Gastroesophageal sphincter (tissue), 4 donors: Measurements from ENCODE around the gene BID. TPM values are rescaled to one million over a fixed set of nuclear protein-coding genes. Genes with fewer than 3 reads are reported as not detected.
A peak's percentile ranks its signal among the peaks of the same experiment; 100 is the strongest.

ENCODE experiments used
- ATAC-seq: fragments of 150-250 bp; one replicate; pipeline ENCODE4 v1.9.1; 2016; ENCODE audit warnings: mild to moderate bottlenecking, moderate library complexity
- H3K27ac ChIP-seq, 4 donors: fragments of 200-600 bp; sonication (generic) in 3 of 4; 1 replicate in 3 of 4; 2 replicates in 1 of 4; pipeline ENCODE4 v1.5.1; 2016 to 2019
- H3K27me3 ChIP-seq: fragments of 200-600 bp; sonication (generic); one replicate; pipeline ENCODE4 v1.5.1; 2019
- H3K36me3 ChIP-seq, 2 donors: fragments of 200-600 bp; sonication (generic); one replicate each; pipeline ENCODE4 v1.5.1; 2019; ENCODE audit warnings: control low read depth in 1 of 2
- H3K4me1 ChIP-seq, 3 donors: fragments of 200-600 bp; sonication (generic); 1 replicate in 2 of 3; 2 replicates in 1 of 3; pipeline ENCODE4 v1.5.1; 2016 to 2019; ENCODE audit warnings: control low read depth in 2 of 3
- H3K4me3 ChIP-seq, 2 donors: fragments of 200-600 bp; sonication (generic); one replicate each; pipeline ENCODE4 v1.5.1; 2019; ENCODE audit warnings: mild to moderate bottlenecking in 1 of 2, moderate library complexity in 1 of 2
- H3K9me3 ChIP-seq, 3 donors: fragments of 200-600 bp; sonication (generic); one replicate each; pipeline ENCODE4 v1.5.1; 2017 to 2019; ENCODE audit warnings: control low read depth in 2 of 3
- EP300 ChIP-seq: sonication (generic); formaldehyde crosslinking; IDR thresholded peaks from one replicate; pipeline ENCODE4 v1.6.1; 2017; ENCODE audit warnings: antibody characterized with exemption, mild to moderate bottlenecking
- POLR2A ChIP-seq, 2 donors: fragments of 450-650 bp; IDR thresholded peaks; one replicate each; pipeline ENCODE4 v1.6.1; 2017; ENCODE audit warnings: antibody characterized with exemption in 2 of 2, mild to moderate bottlenecking in 2 of 2, moderate library complexity in 1 of 2
- POLR2AphosphoS5 ChIP-seq: sonication (generic); formaldehyde crosslinking; IDR thresholded peaks from one replicate; pipeline ENCODE4 v1.6.1; 2017; ENCODE audit warnings: antibody characterized with exemption
- WGBS, 2 donors: methylation state at CpG; one replicate each; pipeline ENCODE4 v1.1.5; 2018; ENCODE audit warnings: low coverage in 1 of 2; 5-methylcytosine and 5-hydroxymethylcytosine counted together
- total RNA-seq, 4 donors: library from RNA; depleted of rRNA; stranded (reverse); fragments of >200 nt; gene quantifications; one replicate each; pipeline ENCODE4 v1.1.0, GENCODE V29; 2016
- TF ChIP-seq, protein P1 (sequence below), 4 experiments: fragments of 200-600 bp in 2 of 4; fragments of 450-650 bp in 2 of 4; sonication (generic) in 1 of 4; IDR thresholded peaks; one replicate each; pipeline ENCODE4 v1.5.1; 2017 to 2019; ENCODE audit warnings: antibody characterized with exemption in 4 of 4, mild to moderate bottlenecking in 2 of 4, moderate library complexity in 2 of 4

BID gene
- total RNA-seq, 4 donors from 2014 or later, result 5.9 to 34.5 (median 21.4) TPM

DNA sequence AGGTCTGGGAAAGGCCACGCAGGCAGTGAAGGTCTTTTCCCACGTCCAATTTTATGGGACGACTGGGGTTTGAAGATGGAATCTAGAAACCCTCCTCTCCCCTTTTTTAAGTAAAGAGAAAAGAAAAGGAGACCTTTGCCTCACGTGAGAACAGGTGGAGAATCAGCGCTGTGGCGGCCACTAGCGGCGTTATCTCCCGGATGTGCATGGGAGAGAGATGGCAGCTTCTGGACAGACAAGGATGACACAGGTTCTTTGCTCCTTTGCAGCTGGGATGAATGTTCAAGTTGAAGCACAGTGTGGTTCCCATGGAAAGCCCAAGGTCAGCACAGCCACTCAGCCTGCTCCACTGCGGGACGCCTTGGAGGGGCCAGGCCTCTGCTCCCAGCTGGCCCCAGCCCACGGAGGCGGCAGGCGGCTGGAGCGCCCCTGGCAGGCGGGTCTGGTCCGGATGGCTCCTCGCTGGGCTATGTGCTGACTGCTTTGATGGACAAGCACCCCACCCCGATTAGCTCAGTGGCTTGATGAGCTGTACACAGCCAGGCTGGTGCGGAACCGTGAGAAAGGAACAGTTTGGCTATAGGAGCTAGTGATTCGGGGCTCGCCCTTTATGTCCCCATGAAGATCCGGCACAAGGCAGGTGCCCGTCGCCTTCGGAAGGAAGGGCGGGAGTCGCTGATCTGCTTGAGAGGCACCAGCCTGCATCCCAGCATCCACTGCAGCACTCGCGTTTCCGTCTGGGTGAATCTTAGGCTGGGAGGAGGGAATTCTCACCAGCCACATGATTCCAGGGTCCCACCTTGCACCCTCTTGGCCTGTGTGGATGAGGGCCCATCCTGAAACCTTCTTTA lies 14.5 kb upstream of the BID start:
- Histone ChIP-seq H3K27me3 (no peaks in the 10 kb centered on the region), H3K27ac (no peak overlapping the region), H3K4me3 (no peak overlapping the region), H3K4me1 (peaks cover 0 to 30% (median 0%) of the 10 kb centered on the region in 3 donors), H3K9me3 (no peaks in the 10 kb centered on the region), H3K36me3 (peaks cover 0 to 57% of the 10 kb centered on the region in 2 donors)
- TF ChIP-seq POLR2AphosphoS5, result no peak
- TF ChIP-seq, protein P1, sequence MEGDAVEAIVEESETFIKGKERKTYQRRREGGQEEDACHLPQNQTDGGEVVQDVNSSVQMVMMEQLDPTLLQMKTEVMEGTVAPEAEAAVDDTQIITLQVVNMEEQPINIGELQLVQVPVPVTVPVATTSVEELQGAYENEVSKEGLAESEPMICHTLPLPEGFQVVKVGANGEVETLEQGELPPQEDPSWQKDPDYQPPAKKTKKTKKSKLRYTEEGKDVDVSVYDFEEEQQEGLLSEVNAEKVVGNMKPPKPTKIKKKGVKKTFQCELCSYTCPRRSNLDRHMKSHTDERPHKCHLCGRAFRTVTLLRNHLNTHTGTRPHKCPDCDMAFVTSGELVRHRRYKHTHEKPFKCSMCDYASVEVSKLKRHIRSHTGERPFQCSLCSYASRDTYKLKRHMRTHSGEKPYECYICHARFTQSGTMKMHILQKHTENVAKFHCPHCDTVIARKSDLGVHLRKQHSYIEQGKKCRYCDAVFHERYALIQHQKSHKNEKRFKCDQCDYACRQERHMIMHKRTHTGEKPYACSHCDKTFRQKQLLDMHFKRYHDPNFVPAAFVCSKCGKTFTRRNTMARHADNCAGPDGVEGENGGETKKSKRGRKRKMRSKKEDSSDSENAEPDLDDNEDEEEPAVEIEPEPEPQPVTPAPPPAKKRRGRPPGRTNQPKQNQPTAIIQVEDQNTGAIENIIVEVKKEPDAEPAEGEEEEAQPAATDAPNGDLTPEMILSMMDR (IDR thresholded peaks at IDR 0.05), result no peak
- TF ChIP-seq EP300, result no peak
- TF ChIP-seq POLR2A (IDR thresholded peaks at IDR 0.05), result no peak
- WGBS, 2 donors, result 73 to 82% methylated on average over 2 to 12 of the region's 32 CpGs
- no peak for ATAC-seq

GRCh38 chr22:17787716-17788330 lies 13.6 kb upstream of the BID start:
- Histone ChIP-seq H3K4me1 (peaks cover 0 to 30% (median 0%) of the 10 kb centered on the region in 3 donors), H3K27me3 (no peaks in the 10 kb centered on the region), H3K9me3 (no peaks in the 10 kb centered on the region), H3K27ac (peak overlapping the region in 2 of 4 donors; percentile 65 to 71), H3K36me3 (peaks cover 0 to 48% of the 10 kb centered on the region in 2 donors), H3K4me3 (no peak overlapping the region)
- WGBS, 2 donors, result 70 to 80% methylated on average over 1 to 2 of the region's 21 CpGs
- no peak for ATAC-seq
- TF ChIP-seq, protein P1 (IDR thresholded peaks at IDR 0.05), result no peak
- TF ChIP-seq POLR2A (IDR thresholded peaks at IDR 0.05) (no peak), POLR2AphosphoS5 (no peak), EP300 (no peak)

DNA sequence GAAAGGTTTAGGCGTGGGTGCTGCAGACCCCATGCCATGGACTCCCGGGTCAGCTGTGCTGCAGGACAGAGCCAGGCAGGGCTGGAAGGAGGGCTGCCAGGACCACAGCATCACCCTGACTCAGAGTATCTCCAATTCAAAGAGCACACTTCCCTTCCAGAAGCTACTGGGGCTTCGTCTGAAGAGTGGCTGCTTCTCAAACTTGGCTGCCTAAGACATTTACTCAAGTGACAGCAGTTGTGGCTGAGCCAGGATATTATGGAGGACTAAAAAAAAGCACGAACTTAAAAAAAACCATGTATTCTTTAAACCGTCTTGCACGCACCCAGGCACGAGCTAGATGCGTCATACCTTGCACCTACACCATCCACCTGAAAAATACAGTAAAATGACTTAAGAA lies 13.0 kb upstream of the BID start:
- Histone ChIP-seq H3K9me3 (no peaks in the 10 kb centered on the region), H3K27ac (peak overlapping the region in 3 of 4 donors; percentile 34 to 71 (median 65)), H3K27me3 (no peaks in the 10 kb centered on the region), H3K4me3 (no peak overlapping the region), H3K4me1 (peaks cover 0 to 30% (median 0%) of the 10 kb centered on the region in 3 donors), H3K36me3 (peaks cover 0 to 43% of the 10 kb centered on the region in 2 donors)
- TF ChIP-seq POLR2AphosphoS5 (no peak), POLR2A (IDR thresholded peaks at IDR 0.05) (no peak), EP300 (no peak)
- TF ChIP-seq, protein P1 (IDR thresholded peaks at IDR 0.05), result no peak
- WGBS, 2 donors, result 44 to 65% methylated on average over 6 to 7 of the region's 8 CpGs
- no peak for ATAC-seq

GRCh38 chr22:17786435-17787161 lies 12.3 kb upstream of the BID start:
- 87% methylated on average over 3 of the region's 18 CpGs; no CpG with 5 or more reads in 1 of the 2 donors for WGBS, 2 donors
- ATAC-seq, result peak; percentile 74

More at GRCh38 chr22:17786435-17787161, 12.3 kb upstream of the BID start:
- Histone ChIP-seq H3K4me1 (peaks cover 0 to 36% (median 2%) of the 10 kb centered on the region in 3 donors), H3K9me3 (no peaks in the 10 kb centered on the region), H3K27ac (peak overlapping the region in 3 of 4 donors; percentile 34 to 71 (median 65)), H3K27me3 (peaks cover 2% of the 10 kb centered on the region), H3K36me3 (peaks cover 0 to 40% of the 10 kb centered on the region in 2 donors), H3K4me3 (no peak overlapping the region)
- peak; percentile 44 for TF ChIP-seq POLR2AphosphoS5
- TF ChIP-seq, protein P1 (IDR thresholded peaks at IDR 0.05), result no peak
